Nephron (organoid): ENCODE measurements around the gene USP1.

ENCODE experiments used
- H3K27ac Mint-ChIP-seq, 3 experiments: 2 replicates each; pipeline ENCODE4 v1.8.0; 2020; ENCODE audit warnings: mixed read lengths in 3 of 3, mild to moderate bottlenecking in 2 of 3, moderate library complexity in 1 of 3
- H3K27me3 Mint-ChIP-seq: 2 replicates; pipeline ENCODE4 v1.8.0; 2021; ENCODE audit warnings: low read depth, mild to moderate bottlenecking, moderate library complexity, mixed read lengths
- H3K36me3 Mint-ChIP-seq: 2 replicates; pipeline ENCODE4 v1.8.0; 2020; ENCODE audit warnings: low read depth, mixed read lengths
- H3K4me1 Mint-ChIP-seq: 2 replicates; pipeline ENCODE4 v1.8.0; 2020; ENCODE audit warnings: mixed read lengths
- H3K4me3 Mint-ChIP-seq, 3 experiments: 2 replicates each; pipeline ENCODE4 v1.8.0; 2020; ENCODE audit warnings: mild to moderate bottlenecking in 3 of 3, mixed read lengths in 3 of 3, moderate library complexity in 2 of 3
- H3K9me3 Mint-ChIP-seq: 2 replicates; pipeline ENCODE4 v1.8.0; 2020; ENCODE audit warnings: mixed read lengths
- TF ChIP-seq, protein P1 (sequence below), 3 experiments: fragments of 200-600 bp; sonication (generic); IDR thresholded peaks; one replicate each; pipeline ENCODE4 v1.5.0; 2021; ENCODE audit warnings: antibody characterized with exemption in 3 of 3; ENCODE audit not compliant: unreplicated experiment in 3 of 3

Gene USP1

DNA sequence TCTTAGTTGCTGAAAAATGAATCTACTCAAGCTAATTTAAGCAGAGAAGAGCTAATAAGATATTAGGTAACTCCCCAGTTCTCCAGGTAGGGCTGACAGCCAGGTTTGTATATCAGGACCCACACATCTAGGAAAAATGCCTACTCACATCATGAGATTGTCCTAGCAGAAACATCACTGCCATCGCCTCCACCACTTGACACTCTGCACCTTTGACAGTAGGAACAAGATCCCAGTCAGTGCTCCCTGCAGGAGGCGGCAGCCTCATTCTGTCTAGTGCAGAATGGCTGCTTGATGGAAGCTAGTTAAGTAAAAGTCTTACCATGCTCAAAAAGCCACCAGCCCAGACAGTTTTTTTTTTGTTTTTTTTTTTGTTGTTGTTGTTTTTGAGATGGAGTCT lies 31.6 kb upstream of the USP1 start:
- H3K4me1 Mint-ChIP-seq: peaks cover 7% of the 10 kb centered on the region
- no peak overlapping the region for H3K27ac Mint-ChIP-seq
- no peak overlapping the region for H3K4me3 Mint-ChIP-seq
- H3K9me3 Mint-ChIP-seq: no peaks in the 10 kb centered on the region
- H3K27me3 Mint-ChIP-seq: peaks cover 11% of the 10 kb centered on the region
- TF ChIP-seq, protein P1, sequence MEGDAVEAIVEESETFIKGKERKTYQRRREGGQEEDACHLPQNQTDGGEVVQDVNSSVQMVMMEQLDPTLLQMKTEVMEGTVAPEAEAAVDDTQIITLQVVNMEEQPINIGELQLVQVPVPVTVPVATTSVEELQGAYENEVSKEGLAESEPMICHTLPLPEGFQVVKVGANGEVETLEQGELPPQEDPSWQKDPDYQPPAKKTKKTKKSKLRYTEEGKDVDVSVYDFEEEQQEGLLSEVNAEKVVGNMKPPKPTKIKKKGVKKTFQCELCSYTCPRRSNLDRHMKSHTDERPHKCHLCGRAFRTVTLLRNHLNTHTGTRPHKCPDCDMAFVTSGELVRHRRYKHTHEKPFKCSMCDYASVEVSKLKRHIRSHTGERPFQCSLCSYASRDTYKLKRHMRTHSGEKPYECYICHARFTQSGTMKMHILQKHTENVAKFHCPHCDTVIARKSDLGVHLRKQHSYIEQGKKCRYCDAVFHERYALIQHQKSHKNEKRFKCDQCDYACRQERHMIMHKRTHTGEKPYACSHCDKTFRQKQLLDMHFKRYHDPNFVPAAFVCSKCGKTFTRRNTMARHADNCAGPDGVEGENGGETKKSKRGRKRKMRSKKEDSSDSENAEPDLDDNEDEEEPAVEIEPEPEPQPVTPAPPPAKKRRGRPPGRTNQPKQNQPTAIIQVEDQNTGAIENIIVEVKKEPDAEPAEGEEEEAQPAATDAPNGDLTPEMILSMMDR (IDR thresholded peaks at IDR 0.05; ENCODE audit: unreplicated experiment in 3 of 3): no peak
- no peaks in the 10 kb centered on the region for H3K36me3 Mint-ChIP-seq

DNA sequence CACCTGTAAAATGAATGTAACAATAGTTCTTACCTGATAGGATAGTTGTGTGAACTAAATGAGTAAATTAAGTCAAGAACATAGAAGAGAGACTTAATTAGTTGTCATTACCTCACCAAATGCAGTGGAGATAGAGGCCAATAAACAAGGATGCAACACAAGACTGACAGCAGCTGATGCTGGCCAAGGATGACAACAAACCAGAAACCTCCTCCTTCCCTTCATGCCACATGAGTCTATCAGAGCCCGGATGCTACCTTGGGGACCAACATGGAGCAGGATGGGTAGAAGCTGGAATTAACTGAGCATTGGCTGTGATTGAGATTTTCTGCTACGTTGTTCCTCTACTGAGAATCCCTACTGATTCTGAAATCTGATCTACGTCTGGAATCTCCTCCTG lies 30.3 kb upstream of the USP1 start:
- TF ChIP-seq, protein P1 (IDR thresholded peaks at IDR 0.05; ENCODE audit: unreplicated experiment in 3 of 3): no peak
- no peaks in the 10 kb centered on the region for H3K36me3 Mint-ChIP-seq
- H3K4me3 Mint-ChIP-seq: no peak overlapping the region
- peaks cover 7% of the 10 kb centered on the region for H3K4me1 Mint-ChIP-seq
- H3K27me3 Mint-ChIP-seq: peaks cover 11% of the 10 kb centered on the region
- H3K9me3 Mint-ChIP-seq: no peaks in the 10 kb centered on the region
- H3K27ac Mint-ChIP-seq: no peak overlapping the region

DNA sequence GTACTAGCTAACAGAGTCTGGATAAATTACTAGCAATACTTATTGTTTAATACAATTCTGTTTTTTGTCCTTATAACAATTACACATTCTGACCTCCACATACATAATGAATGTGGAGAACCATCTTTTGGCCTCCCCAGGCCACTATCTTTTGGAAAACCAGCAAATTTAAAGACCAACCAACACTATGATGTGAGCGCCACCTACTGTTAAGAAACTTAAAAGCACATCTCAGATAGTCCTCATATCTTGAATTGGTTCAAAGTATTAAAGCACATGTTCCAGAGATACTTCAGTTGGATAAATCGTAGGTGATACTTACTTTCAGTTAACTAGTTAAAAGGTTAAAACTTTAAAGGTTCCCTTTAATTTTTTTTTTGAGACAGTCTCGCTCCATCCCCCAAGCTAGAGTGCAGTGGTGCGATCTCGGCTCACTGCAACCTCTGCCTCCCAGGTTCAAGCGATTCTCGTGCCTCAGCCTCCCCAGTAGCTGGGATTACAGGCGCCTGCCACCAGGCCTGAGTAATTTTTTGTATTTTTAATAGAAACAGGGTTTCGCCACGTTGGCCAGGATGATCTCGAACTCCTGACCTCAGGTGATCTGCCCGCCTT lies 29.3 kb upstream of the USP1 start:
- H3K4me3 Mint-ChIP-seq: no peak overlapping the region
- peaks cover 7% of the 10 kb centered on the region for H3K4me1 Mint-ChIP-seq
- peaks cover 11% of the 10 kb centered on the region for H3K27me3 Mint-ChIP-seq
- H3K36me3 Mint-ChIP-seq: no peaks in the 10 kb centered on the region
- TF ChIP-seq, protein P1 (IDR thresholded peaks at IDR 0.05; ENCODE audit: unreplicated experiment in 3 of 3): peak; percentile 79 to 86 (median 85)
- peak overlapping the region; percentile 13 to 84 (median 29) for H3K27ac Mint-ChIP-seq
- H3K9me3 Mint-ChIP-seq: no peaks in the 10 kb centered on the region

DNA sequence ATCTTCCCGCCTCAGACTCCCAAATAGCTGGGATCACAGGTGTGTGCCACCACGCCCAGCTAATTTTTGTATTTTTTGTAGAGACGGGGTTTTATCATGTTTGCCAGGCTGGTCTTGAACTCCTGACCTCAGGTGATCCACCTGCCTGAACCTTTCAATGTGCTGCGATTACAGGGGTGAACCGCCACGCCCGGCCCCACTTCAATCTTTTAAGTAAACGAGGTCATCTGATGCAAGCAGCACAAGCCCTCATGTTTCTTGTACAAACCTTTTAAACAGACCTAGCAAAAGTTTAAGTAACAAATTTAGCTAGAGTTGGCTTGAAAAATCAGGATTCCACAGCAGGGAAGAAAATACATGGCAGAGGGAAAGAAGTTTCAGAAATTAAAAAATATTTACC lies 21.2 kb upstream of the USP1 start:
- H3K36me3 Mint-ChIP-seq: no peaks in the 10 kb centered on the region
- H3K27me3 Mint-ChIP-seq: peaks cover 4% of the 10 kb centered on the region
- TF ChIP-seq, protein P1 (IDR thresholded peaks at IDR 0.05; ENCODE audit: unreplicated experiment in 3 of 3): no peak
- H3K4me3 Mint-ChIP-seq: no peak overlapping the region
- H3K4me1 Mint-ChIP-seq: peaks cover 4% of the 10 kb centered on the region
- H3K27ac Mint-ChIP-seq: no peak overlapping the region
- H3K9me3 Mint-ChIP-seq: no peaks in the 10 kb centered on the region

DNA sequence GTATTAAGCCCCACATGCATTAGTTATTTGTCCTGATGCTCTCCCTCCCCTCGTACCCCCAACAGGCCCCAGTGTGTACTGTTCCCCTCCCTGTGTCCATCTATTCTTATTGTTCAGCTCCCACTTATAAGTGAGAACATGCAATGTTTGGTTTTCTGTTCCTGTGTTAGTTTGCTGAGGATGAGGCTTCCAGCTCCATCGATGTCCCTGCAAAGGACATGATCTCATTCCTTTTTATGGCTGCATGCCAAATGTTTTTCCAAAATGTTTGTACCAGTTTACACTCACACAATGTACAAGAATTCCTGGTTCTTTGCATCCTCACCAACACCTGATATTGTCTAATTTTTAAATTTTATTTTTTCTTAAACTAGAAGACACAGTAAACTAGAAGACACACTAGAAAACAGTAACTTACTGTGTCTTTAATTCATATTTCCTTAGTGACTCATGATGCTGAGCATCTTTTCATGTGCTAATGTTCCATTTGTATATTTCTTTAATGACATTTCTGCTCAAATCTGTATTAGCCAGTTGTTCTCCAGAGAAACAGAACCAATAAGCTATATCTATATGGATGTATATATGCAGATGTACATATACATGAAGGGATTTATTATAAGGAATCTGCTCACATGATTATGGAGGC lies 19.4 kb upstream of the USP1 start:
- Mint-ChIP-seq H3K9me3 (no peaks in the 10 kb centered on the region), H3K4me1 (peaks cover 4% of the 10 kb centered on the region), H3K4me3 (no peak overlapping the region), H3K27me3 (peaks cover 4% of the 10 kb centered on the region), H3K36me3 (no peaks in the 10 kb centered on the region), H3K27ac (no peak overlapping the region)
- TF ChIP-seq, protein P1 (IDR thresholded peaks at IDR 0.05; ENCODE audit: unreplicated experiment in 3 of 3): no peak

DNA sequence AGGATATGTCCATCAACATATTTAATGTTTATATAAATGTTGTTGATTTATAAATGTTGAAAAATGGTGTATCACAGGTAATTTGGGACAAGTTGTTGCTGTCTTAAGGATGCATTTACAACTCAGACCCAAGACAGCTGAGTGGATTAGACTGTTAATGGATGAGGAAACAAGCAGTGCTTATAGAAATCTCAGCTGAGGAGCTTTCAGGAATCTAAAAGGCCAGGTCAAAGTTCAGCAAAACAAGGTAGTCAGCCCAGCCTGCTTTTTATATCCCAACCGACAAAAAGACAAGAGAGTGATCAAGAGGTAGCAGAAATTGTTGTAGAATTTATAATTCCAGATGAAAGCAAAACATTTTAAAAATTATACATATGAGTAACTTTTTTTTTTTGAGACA lies 16.6 kb upstream of the USP1 start:
- no peak overlapping the region for H3K4me3 Mint-ChIP-seq
- H3K27ac Mint-ChIP-seq: no peak overlapping the region

More for the DNA sequence above, 16.6 kb upstream of the USP1 start:
- TF ChIP-seq, protein P1 (IDR thresholded peaks at IDR 0.05; ENCODE audit: unreplicated experiment in 3 of 3): no peak
- Mint-ChIP-seq H3K27me3 (peaks cover 4% of the 10 kb centered on the region), H3K9me3 (no peaks in the 10 kb centered on the region), H3K36me3 (no peaks in the 10 kb centered on the region), H3K4me1 (peaks cover 4% of the 10 kb centered on the region)
